ENCODE results near the gene ATXN7L1.

ATXN7L1 gene

DNA sequence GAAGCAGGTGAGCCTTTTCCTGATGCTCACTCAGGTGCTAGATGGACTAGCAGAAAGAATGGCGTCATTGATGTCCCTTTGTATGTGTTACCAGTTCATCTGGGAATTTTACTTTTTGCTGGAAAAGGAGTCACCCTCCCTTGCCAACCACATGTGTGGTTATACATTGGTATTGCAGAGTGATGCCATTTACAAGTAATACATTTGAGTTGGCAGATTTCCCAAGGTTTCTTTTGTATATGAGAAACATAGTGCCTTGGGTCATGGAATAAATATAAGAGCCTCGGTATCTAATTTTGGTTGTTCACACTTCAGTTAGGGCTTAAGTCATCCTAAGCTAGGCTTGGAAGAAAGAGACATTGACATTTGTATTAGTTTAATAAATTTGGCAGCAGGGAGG is 10.4 kb upstream of the ATXN7L1 start:
- no peak for TF ChIP-seq TCF12 (IDR thresholded peaks at IDR 0.05; ENCODE audit: low read depth)
- no peak for TF ChIP-seq CREB1 (IDR thresholded peaks at IDR 0.05; ENCODE audit: low read depth)
- TF ChIP-seq, protein P1, sequence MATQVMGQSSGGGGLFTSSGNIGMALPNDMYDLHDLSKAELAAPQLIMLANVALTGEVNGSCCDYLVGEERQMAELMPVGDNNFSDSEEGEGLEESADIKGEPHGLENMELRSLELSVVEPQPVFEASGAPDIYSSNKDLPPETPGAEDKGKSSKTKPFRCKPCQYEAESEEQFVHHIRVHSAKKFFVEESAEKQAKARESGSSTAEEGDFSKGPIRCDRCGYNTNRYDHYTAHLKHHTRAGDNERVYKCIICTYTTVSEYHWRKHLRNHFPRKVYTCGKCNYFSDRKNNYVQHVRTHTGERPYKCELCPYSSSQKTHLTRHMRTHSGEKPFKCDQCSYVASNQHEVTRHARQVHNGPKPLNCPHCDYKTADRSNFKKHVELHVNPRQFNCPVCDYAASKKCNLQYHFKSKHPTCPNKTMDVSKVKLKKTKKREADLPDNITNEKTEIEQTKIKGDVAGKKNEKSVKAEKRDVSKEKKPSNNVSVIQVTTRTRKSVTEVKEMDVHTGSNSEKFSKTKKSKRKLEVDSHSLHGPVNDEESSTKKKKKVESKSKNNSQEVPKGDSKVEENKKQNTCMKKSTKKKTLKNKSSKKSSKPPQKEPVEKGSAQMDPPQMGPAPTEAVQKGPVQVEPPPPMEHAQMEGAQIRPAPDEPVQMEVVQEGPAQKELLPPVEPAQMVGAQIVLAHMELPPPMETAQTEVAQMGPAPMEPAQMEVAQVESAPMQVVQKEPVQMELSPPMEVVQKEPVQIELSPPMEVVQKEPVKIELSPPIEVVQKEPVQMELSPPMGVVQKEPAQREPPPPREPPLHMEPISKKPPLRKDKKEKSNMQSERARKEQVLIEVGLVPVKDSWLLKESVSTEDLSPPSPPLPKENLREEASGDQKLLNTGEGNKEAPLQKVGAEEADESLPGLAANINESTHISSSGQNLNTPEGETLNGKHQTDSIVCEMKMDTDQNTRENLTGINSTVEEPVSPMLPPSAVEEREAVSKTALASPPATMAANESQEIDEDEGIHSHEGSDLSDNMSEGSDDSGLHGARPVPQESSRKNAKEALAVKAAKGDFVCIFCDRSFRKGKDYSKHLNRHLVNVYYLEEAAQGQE (IDR thresholded peaks at IDR 0.05; ENCODE audit: low read depth): no peak
- TF ChIP-seq TEAD4 (IDR thresholded peaks at IDR 0.05): no peak
- no peak for TF ChIP-seq TAF1 (IDR thresholded peaks at IDR 0.05; ENCODE audit: low read depth)
- TF ChIP-seq ZBTB7A (IDR thresholded peaks at IDR 0.05; ENCODE audit: low read depth): no peak
- no peak for TF ChIP-seq YY1 (IDR thresholded peaks at IDR 0.05; ENCODE audit: low read depth)

DNA sequence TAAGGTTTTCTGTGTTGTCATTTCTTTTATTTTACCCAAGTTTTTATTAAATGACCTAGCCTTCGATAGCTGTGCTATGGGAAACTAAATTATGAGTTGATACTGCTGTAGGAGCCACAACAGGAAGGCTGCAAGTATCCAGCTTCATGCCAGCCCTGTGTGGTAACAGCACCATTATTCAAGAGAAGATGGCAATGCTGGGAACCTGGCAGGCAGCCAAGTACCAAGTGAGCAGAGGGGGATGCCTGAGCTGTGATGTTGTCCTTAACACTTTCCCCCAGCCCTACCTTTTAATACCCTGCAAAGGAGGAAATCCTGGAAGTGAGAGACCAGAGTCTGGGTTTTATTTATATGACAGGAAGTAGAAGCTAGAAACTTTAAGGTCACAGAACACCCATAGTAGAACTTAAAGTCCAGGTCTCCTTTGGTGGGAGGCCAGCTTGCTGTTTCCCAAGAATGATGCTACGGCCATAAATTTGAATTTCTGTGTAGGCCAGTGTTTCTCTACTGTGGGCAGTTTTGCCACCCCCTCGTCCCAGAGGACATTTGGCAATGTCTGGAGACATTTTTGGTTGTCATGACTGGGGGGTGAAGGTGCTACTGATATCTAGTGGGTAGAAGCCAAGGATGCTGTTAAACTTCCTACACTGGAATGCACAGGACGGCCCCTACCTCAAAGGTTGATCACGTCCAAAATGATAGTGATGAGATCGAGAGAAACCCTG is 9.2 kb upstream of the ATXN7L1 start:
- TF ChIP-seq NFIC (IDR thresholded peaks at IDR 0.05) (peak; percentile 38; the same call in 1 of the 2 replicates), TAF1 (IDR thresholded peaks at IDR 0.05; ENCODE audit: low read depth) (no peak)

- TF ChIP-seq TAF1 (IDR thresholded peaks at IDR 0.05; ENCODE audit: low read depth) (no peak), TCF12 (IDR thresholded peaks at IDR 0.05; ENCODE audit: low read depth) (no peak), EP300 (IDR thresholded peaks at IDR 0.05; ENCODE audit: borderline replicate concordance) (no peak), TEAD4 (IDR thresholded peaks at IDR 0.05) (no peak), ZBTB7A (IDR thresholded peaks at IDR 0.05; ENCODE audit: low read depth) (no peak), NFIC (IDR thresholded peaks at IDR 0.05) (no peak), CEBPB (IDR thresholded peaks at IDR 0.05) (no peak), EGR1 (IDR thresholded peaks at IDR 0.05) (no peak)
- TF ChIP-seq, protein P2, sequence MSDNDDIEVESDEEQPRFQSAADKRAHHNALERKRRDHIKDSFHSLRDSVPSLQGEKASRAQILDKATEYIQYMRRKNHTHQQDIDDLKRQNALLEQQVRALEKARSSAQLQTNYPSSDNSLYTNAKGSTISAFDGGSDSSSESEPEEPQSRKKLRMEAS (IDR thresholded peaks at IDR 0.05): no peak
- TF ChIP-seq, protein P1 (IDR thresholded peaks at IDR 0.05; ENCODE audit: low read depth): no peak
Measured at GRCh38 chr7:105881439-105881838, 5.0 kb upstream of the ATXN7L1 start.

DNA sequence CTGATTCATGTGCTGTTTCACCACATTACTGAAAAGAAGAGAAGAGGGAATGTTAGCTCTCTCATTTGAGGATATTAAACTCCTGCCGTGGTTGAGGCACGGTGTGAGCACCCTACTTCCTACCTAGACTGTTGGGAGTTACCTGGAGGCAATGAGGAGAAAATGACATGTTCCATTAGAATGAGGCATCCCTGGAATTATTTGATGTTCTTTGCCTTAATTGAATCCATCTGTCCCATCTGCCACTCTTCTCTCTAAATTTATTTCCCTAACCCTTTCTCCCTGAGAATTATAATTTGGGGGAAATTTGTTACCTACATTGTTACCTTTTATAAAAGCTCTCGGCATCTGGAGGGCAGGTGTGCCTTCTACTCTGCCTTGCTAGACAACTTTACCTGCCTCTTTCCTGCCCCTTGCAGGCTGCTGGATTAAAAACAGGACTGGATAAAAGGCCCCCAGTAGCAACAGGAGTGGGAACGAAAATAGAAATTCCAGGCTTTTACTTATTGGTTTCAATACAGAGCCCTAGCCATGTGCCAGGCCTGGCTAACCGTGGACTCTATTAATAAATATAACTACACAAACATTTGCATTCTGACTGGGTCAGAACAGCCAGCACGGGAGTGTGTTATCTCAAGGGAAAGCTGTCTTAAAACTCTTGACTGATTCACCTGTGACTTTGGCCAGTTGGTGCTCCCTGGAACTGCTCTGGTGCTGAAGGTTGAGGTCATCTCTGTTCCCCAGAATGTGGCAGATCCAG is 4.4 kb upstream of the ATXN7L1 start:
- TF ChIP-seq TAF1 (IDR thresholded peaks at IDR 0.05; ENCODE audit: low read depth): no peak
- TF ChIP-seq RAD21 (IDR thresholded peaks at IDR 0.05; ENCODE audit: low read depth): no peak
- TF ChIP-seq TCF12 (IDR thresholded peaks at IDR 0.05; ENCODE audit: low read depth): no peak
- no peak for TF ChIP-seq EP300 (IDR thresholded peaks at IDR 0.05; ENCODE audit: borderline replicate concordance)
- TF ChIP-seq CEBPB (IDR thresholded peaks at IDR 0.05): no peak
- TF ChIP-seq, protein P1 (IDR thresholded peaks at IDR 0.05; ENCODE audit: low read depth): no peak
- no peak for TF ChIP-seq FOXM1 (IDR thresholded peaks at IDR 0.05; ENCODE audit: borderline replicate concordance, low read depth)
- no peak for TF ChIP-seq CREB1 (IDR thresholded peaks at IDR 0.05; ENCODE audit: low read depth)
- TF ChIP-seq NFIC (IDR thresholded peaks at IDR 0.05): no peak
- TF ChIP-seq, protein P2 (IDR thresholded peaks at IDR 0.05): no peak
- no peak for TF ChIP-seq TEAD4 (IDR thresholded peaks at IDR 0.05)
- no peak for TF ChIP-seq ZBTB7A (IDR thresholded peaks at IDR 0.05; ENCODE audit: low read depth)
- no peak for TF ChIP-seq USF1 (IDR thresholded peaks at IDR 0.05)

DNA sequence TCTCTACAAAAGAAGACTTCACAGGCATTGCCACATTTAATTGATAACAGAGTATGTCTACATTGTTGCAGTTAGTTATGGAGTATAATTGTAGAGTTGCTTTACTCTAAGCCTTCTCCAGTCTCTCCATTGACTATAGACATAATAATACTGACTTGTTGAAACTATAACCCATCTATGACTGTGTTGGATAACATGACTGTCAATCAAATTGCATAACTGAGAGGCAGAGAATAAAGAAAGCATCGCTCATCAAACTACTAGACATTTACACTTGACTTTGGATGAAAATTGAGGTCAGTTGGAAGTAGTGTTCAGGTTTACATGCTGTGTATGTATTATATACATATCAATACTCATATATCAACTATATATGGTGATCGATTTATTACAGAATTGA is 3.4 kb upstream of the ATXN7L1 start:
- no peak for TF ChIP-seq ZBTB7A (IDR thresholded peaks at IDR 0.05; ENCODE audit: low read depth)
- no peak for TF ChIP-seq NFIC (IDR thresholded peaks at IDR 0.05)
- TF ChIP-seq, protein P2 (IDR thresholded peaks at IDR 0.05): no peak

Measured in Ishikawa (cell line).